Endothelial cell of umbilical vein (primary cell): Measurements from ENCODE around the gene ZIC4. TPM values are rescaled to one million over a fixed set of nuclear protein-coding genes. Genes with fewer than 3 reads are reported as not detected.

Experiments
- BruUV-seq: library from RNA; stranded (reverse); fragments of 400-500 nt; replicated peaks from 2 replicates; lab custom pipeline; 2021; lab: Mats Ljungman, UMichigan
- CTCF ChIA-PET: fragments of 300-600, 350-600 bp; sonication (Branson Sonifier 250); formaldehyde crosslinking; loops from one replicate; lab custom pipeline; 2021; ENCODE audit warnings: antibody characterized with exemption, inconsistent platforms; lab: Charles Lee
- POLR2A ChIA-PET: fragments of 300-600, 350-600 bp; sonication (Branson Sonifier 250); formaldehyde crosslinking; loops from one replicate; lab custom pipeline; 2021; ENCODE audit warnings: antibody characterized with exemption, inconsistent platforms; lab: Charles Lee
- DNase-seq: peaks from one replicate; pipeline ENCODE4 v3.0.0-alpha.2; 2011; ENCODE audit warnings: low read depth, low spot score
- FAIRE-seq: peaks from 2 replicates; lab custom pipeline; 2011; peaks lifted over from hg19 to GRCh38; lab: Jason Lieb, UNC
- H2AFZ ChIP-seq: 2 replicates; pipeline ENCODE4 v1.6.0; 2012; ENCODE audit warnings: low read depth, low read length, control low read depth, inconsistent platforms
- H3K27ac ChIP-seq: 2 replicates; pipeline ENCODE4 v1.5.1; 2011; ENCODE audit warnings: low read depth, mild to moderate bottlenecking, control low read depth, low read length, moderate library complexity; ENCODE audit not compliant: insufficient read depth
- H3K27me3 ChIP-seq, 2 experiments: 2 replicates each; pipeline versions ENCODE4 v1.6.0 to v1.6.1; 2011; ENCODE audit warnings: low read length in 2 of 2, mixed read lengths in 1 of 2; ENCODE audit not compliant: control insufficient read depth in 2 of 2, insufficient read depth in 2 of 2
- H3K36me3 ChIP-seq, 2 experiments: 2 replicates in 1 of 2; 3 replicates in 1 of 2; pipeline ENCODE4 v1.5.1; 2011; ENCODE audit warnings: low read length in 2 of 2, mild to moderate bottlenecking in 1 of 2, moderate library complexity in 1 of 2; ENCODE audit not compliant: control insufficient read depth in 2 of 2, insufficient read depth in 2 of 2; ENCODE audit errors: extremely low read depth in 1 of 2
- H3K4me1 ChIP-seq: 3 replicates; pipeline ENCODE4 v1.5.1; 2011; ENCODE audit warnings: mild to moderate bottlenecking, low read length; ENCODE audit not compliant: control insufficient read depth, insufficient read depth; ENCODE audit errors: extremely low read depth
- H3K4me2 ChIP-seq: 2 replicates; pipeline ENCODE4 v1.6.1; 2011; ENCODE audit warnings: low read length, control low read depth, mixed read lengths; ENCODE audit not compliant: insufficient read depth
- H3K4me3 ChIP-seq, 3 experiments: fragments of 200-600 bp in 1 of 3; sonication (generic), shearing (Covaris generic) in 1 of 3; replicated peaks in 1 of 3; 2 replicates each; pipeline ENCODE4 v1.5.1; 2011 to 2016; ENCODE audit warnings: control low read depth in 3 of 3, low read length in 3 of 3, mild to moderate bottlenecking in 2 of 3, inconsistent platforms in 1 of 3, low read depth in 1 of 3, moderate library complexity in 1 of 3; ENCODE audit not compliant: insufficient read depth in 1 of 3
- H3K79me2 ChIP-seq: 2 replicates; pipeline ENCODE4 v1.6.0; 2012; ENCODE audit warnings: low read length, inconsistent platforms; ENCODE audit not compliant: control insufficient read depth, insufficient read depth
- H3K9ac ChIP-seq: replicated peaks from 2 replicates; pipeline ENCODE3; 2011; ENCODE audit warnings: low read length, control low read depth; ENCODE audit not compliant: insufficient read depth; ENCODE audit errors: extremely low read depth
- H3K9me1 ChIP-seq: replicated peaks from 3 replicates; pipeline ENCODE4 v1.6.0; 2011; ENCODE audit warnings: mild to moderate bottlenecking, low read length; ENCODE audit not compliant: control insufficient read depth, insufficient read depth; ENCODE audit errors: extremely low read depth
- H3K9me3 ChIP-seq: replicated peaks from 2 replicates; pipeline ENCODE4 v1.5.1; 2012; ENCODE audit warnings: low read length, inconsistent platforms; ENCODE audit not compliant: control insufficient read depth, insufficient read depth
- H4K20me1 ChIP-seq: replicated peaks from 2 replicates; pipeline ENCODE3; 2011; ENCODE audit warnings: mild to moderate bottlenecking, low read length; ENCODE audit not compliant: control insufficient read depth, insufficient read depth; ENCODE audit errors: extremely low read depth
- CTCF ChIP-seq, 2 donors: IDR thresholded peaks; 1 replicate in 1 of 2; 2 replicates in 1 of 2; pipeline ENCODE4 v1.5.1; 2011; ENCODE audit warnings: low read length in 2 of 2, mild to moderate bottlenecking in 2 of 2, moderate library complexity in 2 of 2, control low read depth in 1 of 2, inconsistent platforms in 1 of 2, low read depth in 1 of 2; ENCODE audit not compliant: insufficient read depth in 1 of 2; ENCODE audit errors: extremely low read depth in 1 of 2
- EZH2 ChIP-seq: IDR thresholded peaks from 2 replicates; pipeline ENCODE4 v1.6.1; 2012; ENCODE audit warnings: borderline replicate concordance, low read depth, mild to moderate bottlenecking, moderate library complexity, low read length, inconsistent platforms; ENCODE audit not compliant: severe bottlenecking
- FOS ChIP-seq: IDR thresholded peaks from 2 replicates; pipeline ENCODE4 v1.6.1; 2011; ENCODE audit warnings: mild to moderate bottlenecking, low read length, moderate library complexity, borderline replicate concordance; ENCODE audit not compliant: insufficient read depth
- GATA2 ChIP-seq: IDR thresholded peaks from 2 replicates; pipeline ENCODE4 v1.7.0; 2011; ENCODE audit warnings: low read depth, mild to moderate bottlenecking, moderate library complexity, mixed read lengths, low read length; ENCODE audit not compliant: insufficient read length, insufficient read depth
- JUN ChIP-seq: IDR thresholded peaks from 2 replicates; pipeline ENCODE4 v1.6.1; 2011; ENCODE audit warnings: borderline replicate concordance, low read depth; ENCODE audit not compliant: insufficient read length, insufficient read depth
- MAX ChIP-seq: IDR thresholded peaks from 2 replicates; pipeline ENCODE4 v1.6.1; 2011; ENCODE audit not compliant: insufficient read depth, insufficient read length
- MYC ChIP-seq: IDR thresholded peaks from one replicate; pipeline ENCODE4 v1.6.1; 2011; ENCODE audit warnings: mild to moderate bottlenecking, low read depth, low read length
- POLR2A ChIP-seq: IDR thresholded peaks from 2 replicates; pipeline ENCODE4 v1.6.1; 2012; ENCODE audit warnings: low read depth, mild to moderate bottlenecking, control low read depth, low read length
- POLR2AphosphoS5 ChIP-seq: IDR thresholded peaks from 2 replicates; pipeline ENCODE4 v1.6.1; 2012; ENCODE audit warnings: low read depth, mild to moderate bottlenecking, control low read depth, low read length, moderate library complexity; ENCODE audit not compliant: insufficient read depth
- dilution Hi-C: fragments of 300-500 bp; cut with MboI; formaldehyde crosslinking; loops from one replicate; pipeline ENCODE4 v1.15.0; 2019; ENCODE audit warnings: low sequenced_read_pairs; ENCODE audit not compliant: extremely low pct_ligation_motif_present
- intact Hi-C: fragments of 100-400 bp; cut with micrococcal nuclease; formaldehyde crosslinking; loops from one replicate; pipeline ENCODE4 v1.10.0; 2022
- polyA plus RNA-seq, 4 experiments: library from polyadenylated mRNA; depleted of rRNA in 3 of 4; stranded (reverse) in 3 of 4; unstranded in 1 of 4; fragments of >200 nt; gene quantifications; 2 replicates each; pipeline versions ENCODE4 v1.2.1 to v1.2.3, GENCODE V29; 2011 to 2012; ENCODE audit warnings: missing spikeins in 1 of 4
- total RNA-seq: library from RNA; stranded (reverse); gene quantifications from 2 replicates; pipeline ENCODE4 v1.2.3, GENCODE V29; 2021

ZIC4 gene
- total and polyA plus RNA-seq, 2 donors (not counting 3 experiments of a cell fraction or from before 2014, with no cell fraction given), result not detected

GRCh38 chr3:147351301-147351700, 55.0 kb downstream of the ZIC4 start:
- no peak for TF ChIP-seq MAX
- TF ChIP-seq GATA2, result no peak
- no peak for TF ChIP-seq FOS
- TF ChIP-seq MYC, result no peak
- no peak for TF ChIP-seq POLR2AphosphoS5
- no peak for TF ChIP-seq CTCF (IDR thresholded peaks at IDR 0.05; ENCODE audit: extremely low read depth in 1 of 2, insufficient read depth in 1 of 2, low read depth in 1 of 2, low read length in 2 of 2)
- TF ChIP-seq POLR2A, result no peak
- no peak for TF ChIP-seq EZH2
- TF ChIP-seq JUN, result no peak
- Histone ChIP-seq H3K9ac (no peak overlapping the region), H3K4me2 (no peak overlapping the region), H3K27ac (no peak overlapping the region), H3K79me2 (no peaks in the 10 kb centered on the region), H3K4me1 (no peaks in the 10 kb centered on the region), H3K4me3 (no peak overlapping the region), H3K9me1 (no peaks in the 10 kb centered on the region), H4K20me1 (no peaks in the 10 kb centered on the region), H2AFZ (no peak overlapping the region), H3K27me3 (peaks cover 50 to 76% of the 10 kb centered on the region in 2 experiments), H3K9me3 (no peaks in the 10 kb centered on the region), H3K36me3 (no peaks in the 10 kb centered on the region)
- dilution Hi-C loops (no loop called here), intact Hi-C loops (no loop called here)
- no TSS peak for BruUV-seq
- ChIA-PET CTCF (interaction anchor here (1.2 kb wide), 1 partner anchor 11 kb away, joined by 3 read pairs; no protein-coding TSS in a partner anchor), POLR2A (no interaction called here)
- FAIRE-seq (no peak), DNase-seq (no peak)
